SK-N-SH (cell line): ENCODE data around the gene ZNF471. TPM values are rescaled to one million over a fixed set of nuclear protein-coding genes. Genes with fewer than 3 reads are reported as not detected.

Experiments
- CTCF ChIA-PET: fragments of 300-600, 350-600 bp; formaldehyde crosslinking; extraction: SDS; loops from one replicate; lab custom pipeline; 2021; lab: Yijun Ruan, JAX
- POLR2A ChIA-PET: fragments of 350-600 bp; sonication (Branson Sonifier 250); formaldehyde crosslinking; extraction: SDS; loops from one replicate; lab custom pipeline; 2020; ENCODE audit warnings: antibody characterized with exemption, inconsistent platforms; lab: Yijun Ruan, JAX
- DNase-seq: peaks from one replicate; pipeline ENCODE4 v3.0.0; 2012
- H2AFZ ChIP-seq: fragments of 200-600 bp; sonication (generic); 2 replicates; pipeline ENCODE4 v1.8.1; 2016; ENCODE audit warnings: antibody characterized with exemption, mild to moderate bottlenecking, low read depth
- H3F3A ChIP-seq: fragments of 200-600 bp; sonication (generic); replicated peaks from 2 replicates; pipeline ENCODE3; 2016; ENCODE audit warnings: antibody characterized with exemption, mild to moderate bottlenecking; ENCODE audit not compliant: insufficient read depth
- H3K27ac ChIP-seq, 2 experiments: fragments of 200-500 bp in 1 of 2; fragments of 200-600 bp in 1 of 2; sonication (Bioruptor generic) in 1 of 2; sonication (generic), shearing (Covaris generic) in 1 of 2; 2 replicates each; pipeline versions ENCODE4 v1.5.1 to v1.6.1; 2014 to 2016; ENCODE audit warnings: low read depth in 2 of 2, inconsistent platforms in 1 of 2, low read length in 1 of 2, mild to moderate bottlenecking in 1 of 2, mixed read lengths in 1 of 2
- H3K27me3 ChIP-seq: fragments of 200-600 bp; sonication (generic), shearing (Covaris generic); 2 replicates; pipeline ENCODE4 v1.6.1; 2016; ENCODE audit warnings: mixed run types; ENCODE audit not compliant: insufficient read depth
- H3K36me3 ChIP-seq, 2 experiments: fragments of 200-500 bp in 1 of 2; fragments of 200-600 bp in 1 of 2; sonication (Bioruptor generic) in 1 of 2; sonication (generic) in 1 of 2; replicated peaks in 1 of 2; 2 replicates each; pipeline versions ENCODE3 to v1.5.1; 2014 to 2016; ENCODE audit warnings: low read length in 1 of 2, mild to moderate bottlenecking in 1 of 2; ENCODE audit not compliant: insufficient read depth in 2 of 2, control insufficient read depth in 1 of 2
- H3K4me1 ChIP-seq, 2 experiments: fragments of 200-500 bp in 1 of 2; fragments of 200-600 bp in 1 of 2; sonication (Bioruptor generic) in 1 of 2; sonication (generic), shearing (Covaris generic) in 1 of 2; 2 replicates each; pipeline versions ENCODE4 v1.5.1 to v1.6.1; 2014 to 2016; ENCODE audit warnings: low read depth in 1 of 2, low read length in 1 of 2, mixed run types in 1 of 2; ENCODE audit not compliant: insufficient read depth in 2 of 2, control insufficient read depth in 1 of 2
- H3K4me2 ChIP-seq: fragments of 200-600 bp; sonication (generic), shearing (Covaris generic); 2 replicates; pipeline ENCODE4 v1.6.1; 2017; ENCODE audit warnings: mixed run types
- H3K4me3 ChIP-seq, 2 experiments: fragments of 200-500 bp in 1 of 2; fragments of 200-600 bp in 1 of 2; sonication (Bioruptor generic) in 1 of 2; sonication (generic), shearing (Covaris generic) in 1 of 2; 2 replicates each; pipeline versions ENCODE4 v1.5.1 to v1.8.1; 2014 to 2016; ENCODE audit warnings: low read depth in 2 of 2, inconsistent platforms in 1 of 2, low read length in 1 of 2, mild to moderate bottlenecking in 1 of 2, mixed read lengths in 1 of 2, moderate library complexity in 1 of 2
- H3K79me2 ChIP-seq: fragments of 200-600 bp; sonication (generic); 2 replicates; pipeline ENCODE4 v1.8.1; 2017; ENCODE audit warnings: mild to moderate bottlenecking; ENCODE audit not compliant: insufficient read depth
- H3K9ac ChIP-seq: fragments of 200-600 bp; sonication (generic); 2 replicates; pipeline ENCODE4 v1.6.1; 2017; ENCODE audit warnings: mixed run types
- H3K9me2 ChIP-seq: fragments of 200-600 bp; sonication (generic); 2 replicates; pipeline ENCODE4 v1.6.1; 2017; ENCODE audit warnings: mixed run types
- H3K9me3 ChIP-seq: fragments of 200-600 bp; sonication (generic); 2 replicates; pipeline ENCODE4 v1.6.1; 2017; ENCODE audit warnings: mixed run types, mild to moderate bottlenecking, moderate library complexity
- H4K20me1 ChIP-seq: fragments of 200-600 bp; sonication (generic); 2 replicates; pipeline ENCODE4 v1.6.1; 2017; ENCODE audit warnings: mild to moderate bottlenecking, mixed run types; ENCODE audit not compliant: insufficient read depth
- CHD2 ChIP-seq: fragments of 150-350 bp; IDR thresholded peaks from 2 replicates; pipeline ENCODE4 v1.6.1; 2018; ENCODE audit warnings: low read length; ENCODE audit not compliant: partially characterized antibody
- CTCF ChIP-seq: fragments of 200-600 bp; sonication (generic); IDR thresholded peaks from 2 replicates; pipeline ENCODE4 v1.6.1; 2017; ENCODE audit warnings: antibody characterized with exemption, mild to moderate bottlenecking, moderate library complexity
- EP300 ChIP-seq, 2 experiments: IDR thresholded peaks; 2 replicates each; pipeline versions ENCODE4 v1.4.0 to v1.6.1; 2012; ENCODE audit warnings: borderline replicate concordance in 1 of 2, low read depth in 1 of 2, low read length in 1 of 2
- EZH2phosphoT487 ChIP-seq: fragments of 200-600 bp; sonication (generic); IDR thresholded peaks from 2 replicates; pipeline ENCODE4 v1.6.1; 2017; ENCODE audit warnings: low read depth, mixed run types, mild to moderate bottlenecking, antibody characterized with exemption, moderate library complexity, borderline replicate concordance
- FOSL2 ChIP-seq: IDR thresholded peaks from 2 replicates; pipeline ENCODE4 v1.4.0; 2012; ENCODE audit warnings: low read depth, mild to moderate bottlenecking, moderate library complexity, borderline replicate concordance
- FOXJ3 ChIP-seq: sonication (generic); formaldehyde crosslinking; IDR thresholded peaks from 2 replicates; pipeline ENCODE4 v1.5.1; 2020; ENCODE audit warnings: mild to moderate bottlenecking, missing genetic modification reagents
- FOXM1 ChIP-seq: IDR thresholded peaks from 2 replicates; pipeline ENCODE4 v1.4.0; 2012; ENCODE audit warnings: low read depth, mild to moderate bottlenecking
- GATA2 ChIP-seq: sonication (generic); formaldehyde crosslinking; IDR thresholded peaks from 2 replicates; pipeline ENCODE4 v1.5.0; 2020; ENCODE audit warnings: mild to moderate bottlenecking, missing genetic modification reagents
- JUND ChIP-seq: IDR thresholded peaks from 2 replicates; pipeline ENCODE4 v1.4.0; 2012
- MAX ChIP-seq: IDR thresholded peaks from 2 replicates; pipeline ENCODE4 v1.4.0; 2012; ENCODE audit warnings: low read depth
- MEF2A ChIP-seq: IDR thresholded peaks from 2 replicates; pipeline ENCODE4 v1.4.0; 2012; ENCODE audit warnings: low read depth, borderline replicate concordance
- NRF1 ChIP-seq: IDR thresholded peaks from 2 replicates; pipeline ENCODE4 v1.6.1; 2012; ENCODE audit warnings: low read depth, mild to moderate bottlenecking, low read length
- PBX3 ChIP-seq: IDR thresholded peaks from 2 replicates; pipeline ENCODE4; 2012
- POLR2AphosphoS5 ChIP-seq: IDR thresholded peaks from 2 replicates; pipeline ENCODE4 v1.6.1; 2012; ENCODE audit warnings: low read depth, low read length
- SIN3A ChIP-seq: IDR thresholded peaks from 2 replicates; pipeline ENCODE4 v1.6.1; 2012; ENCODE audit warnings: low read depth, mild to moderate bottlenecking, low read length, moderate library complexity, borderline replicate concordance
- SMC3 ChIP-seq: IDR thresholded peaks from 2 replicates; pipeline ENCODE4 v1.6.1; 2012; ENCODE audit warnings: low read depth, low read length, improper control_type of control experiment
- TAF1 ChIP-seq: IDR thresholded peaks from 2 replicates; pipeline ENCODE4 v1.6.1; 2012; ENCODE audit warnings: low read depth, mild to moderate bottlenecking, low read length, moderate library complexity, borderline replicate concordance
- TEAD4 ChIP-seq: IDR thresholded peaks from 2 replicates; pipeline ENCODE4 v1.4.0; 2012; ENCODE audit warnings: mild to moderate bottlenecking, borderline replicate concordance; ENCODE audit not compliant: insufficient read depth
- USF1 ChIP-seq: IDR thresholded peaks from 2 replicates; pipeline ENCODE4 v1.4.0; 2012; ENCODE audit warnings: low read depth, borderline replicate concordance
- ZBTB33 ChIP-seq: IDR thresholded peaks from 2 replicates; pipeline ENCODE4 v1.4.0; 2012; ENCODE audit warnings: low read depth, borderline replicate concordance
- WGBS: methylation state at CpG from one replicate; pipeline ENCODE4 v1.1.6; 2017; ENCODE audit warnings: low lambda C conversion rate; 5-methylcytosine and 5-hydroxymethylcytosine counted together
- polyA plus RNA-seq, 3 experiments: library from polyadenylated mRNA; depleted of rRNA; stranded (reverse); fragments of >200 nt; gene quantifications; 2 replicates each; pipeline ENCODE4 v1.2.3, GENCODE V29; 2012

Gene ZNF471
- polyA plus RNA-seq, 1 of the 3 experiments (the other 2 are of a cell fraction): 2.5 TPM

- Histone ChIP-seq H3K4me1 (no peaks in the 10 kb centered on the region), H3K36me3 (peaks cover 11 to 16% of the 10 kb centered on the region in 2 experiments), H3K9me2 (no peaks in the 10 kb centered on the region), H3K27me3 (no peaks in the 10 kb centered on the region), H4K20me1 (no peaks in the 10 kb centered on the region), H3K9ac (no peak overlapping the region), H3F3A (no peaks in the 10 kb centered on the region), H3K4me3 (no peak overlapping the region), H2AFZ (no peak overlapping the region), H3K27ac (no peak overlapping the region), H3K9me3 (peaks cover 5% of the 10 kb centered on the region; the same call in 1 of the 2 replicates), H3K79me2 (peaks cover 23% of the 10 kb centered on the region; the same call in 1 of the 2 replicates), H3K4me2 (no peak overlapping the region)
- WGBS: 86% methylated on average over 3 of the region's 3 CpGs
- CTCF ChIA-PET: no interaction called here
- POLR2A ChIA-PET: no interaction called here
- TF ChIP-seq MEF2A: no peak
- TF ChIP-seq MAX: no peak
- no peak for TF ChIP-seq TEAD4
- no peak for TF ChIP-seq GATA2
- TF ChIP-seq SIN3A: no peak
- TF ChIP-seq ZBTB33: no peak
- TF ChIP-seq JUND: no peak
- no peak for TF ChIP-seq EP300 (IDR thresholded peaks at IDR 0.05; ENCODE audit: borderline replicate concordance in 1 of 2, low read depth in 1 of 2, low read length in 1 of 2)
- TF ChIP-seq FOXJ3: no peak
- no peak for TF ChIP-seq EZH2phosphoT487
- no peak for TF ChIP-seq NRF1
- TF ChIP-seq CTCF: no peak
- no peak for TF ChIP-seq TAF1
- no peak for TF ChIP-seq CHD2
- no peak for TF ChIP-seq PBX3
- TF ChIP-seq FOSL2: no peak
- no peak for TF ChIP-seq USF1
- TF ChIP-seq POLR2AphosphoS5: no peak
- no peak for TF ChIP-seq SMC3
- TF ChIP-seq FOXM1: no peak
- no peak for DNase-seq
Observed at GRCh38 chr19:56491399-56491798, 16.3 kb upstream of the ZNF471 start.
